Measurements from ENCODE around the gene GPR63. TPM values are rescaled to one million over a fixed set of nuclear protein-coding genes. Genes with fewer than 3 reads are reported as not detected.

The GPR63 gene
- total and polyA plus RNA-seq, 2 experiments from 2014 or later = 1.9 to 7.7 TPM

GRCh38 chr6:96784650-96785049 is 52.6 kb downstream of the GPR63 start:
- no peak for DNase-seq (ENCODE audit: low spot score)
- Histone ChIP-seq H3K9me2 (replicated peaks; ENCODE audit: insufficient read depth) (no peaks in the 10 kb centered on the region), H4K20me1 (ENCODE audit: insufficient read depth, poor library complexity, severe bottlenecking) (no peaks in the 10 kb centered on the region), H3K4me3 (no peak overlapping the region), H3K27me3 (no peaks in the 10 kb centered on the region), H3K9me3 (ENCODE audit: low read depth) (no peaks in the 10 kb centered on the region), H3K4me1 (ENCODE audit: insufficient read depth) (no peaks in the 10 kb centered on the region), H3K79me2 (no peaks in the 10 kb centered on the region), H3K27ac (no peak overlapping the region), H3K36me3 (replicated peaks; ENCODE audit: insufficient read depth, low read depth) (no peaks in the 10 kb centered on the region), H3K4me2 (no peak overlapping the region), H2AFZ (no peak overlapping the region)
- no peak for TF ChIP-seq EZH2 (IDR thresholded peaks at IDR 0.05; ENCODE audit: borderline replicate concordance)
- 61% methylated on average over 3 of the region's 3 CpGs for WGBS (ENCODE audit: low lambda C conversion rate, missing lambda C conversion rate)

DNA sequence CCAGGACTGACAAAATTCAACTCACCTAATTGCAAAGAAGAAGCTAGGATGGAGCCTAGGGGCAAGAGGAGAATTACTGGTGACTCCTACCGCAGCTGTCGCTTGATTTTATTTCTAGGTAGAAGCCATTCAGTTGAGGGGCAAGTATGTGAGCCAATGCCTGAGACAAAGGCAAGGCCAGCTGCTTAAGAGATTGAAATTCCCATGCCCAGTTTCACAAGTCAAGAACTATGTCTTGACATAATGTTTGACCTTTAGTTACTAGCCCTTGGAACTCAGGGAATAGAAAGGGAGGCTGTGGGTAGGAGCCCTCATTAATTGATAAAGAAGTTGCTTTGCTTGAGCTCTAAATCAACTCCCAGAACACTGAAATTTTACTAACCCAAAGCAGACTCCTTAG is 54.0 kb downstream of the GPR63 start:
- Histone ChIP-seq H3K9me2 (replicated peaks; ENCODE audit: insufficient read depth) (no peaks in the 10 kb centered on the region), H3K4me3 (no peak overlapping the region), H3K4me2 (no peak overlapping the region), H3K9me3 (ENCODE audit: low read depth) (no peaks in the 10 kb centered on the region), H3K27ac (no peak overlapping the region), H3K4me1 (ENCODE audit: insufficient read depth) (no peaks in the 10 kb centered on the region), H3K79me2 (no peaks in the 10 kb centered on the region), H3K36me3 (replicated peaks; ENCODE audit: insufficient read depth, low read depth) (no peaks in the 10 kb centered on the region), H4K20me1 (ENCODE audit: insufficient read depth, poor library complexity, severe bottlenecking) (no peaks in the 10 kb centered on the region), H3K27me3 (no peaks in the 10 kb centered on the region), H2AFZ (no peak overlapping the region)
- 94% methylated on average over 2 of the region's 2 CpGs for WGBS (ENCODE audit: low lambda C conversion rate, missing lambda C conversion rate)
- DNase-seq (ENCODE audit: low spot score) = no peak
- TF ChIP-seq EZH2phosphoT487 (IDR thresholded peaks at IDR 0.05; ENCODE audit: low read depth, severe bottlenecking, unreplicated experiment) (no peak), EZH2 (IDR thresholded peaks at IDR 0.05; ENCODE audit: borderline replicate concordance) (no peak)
- TF ChIP-seq, protein P1, sequence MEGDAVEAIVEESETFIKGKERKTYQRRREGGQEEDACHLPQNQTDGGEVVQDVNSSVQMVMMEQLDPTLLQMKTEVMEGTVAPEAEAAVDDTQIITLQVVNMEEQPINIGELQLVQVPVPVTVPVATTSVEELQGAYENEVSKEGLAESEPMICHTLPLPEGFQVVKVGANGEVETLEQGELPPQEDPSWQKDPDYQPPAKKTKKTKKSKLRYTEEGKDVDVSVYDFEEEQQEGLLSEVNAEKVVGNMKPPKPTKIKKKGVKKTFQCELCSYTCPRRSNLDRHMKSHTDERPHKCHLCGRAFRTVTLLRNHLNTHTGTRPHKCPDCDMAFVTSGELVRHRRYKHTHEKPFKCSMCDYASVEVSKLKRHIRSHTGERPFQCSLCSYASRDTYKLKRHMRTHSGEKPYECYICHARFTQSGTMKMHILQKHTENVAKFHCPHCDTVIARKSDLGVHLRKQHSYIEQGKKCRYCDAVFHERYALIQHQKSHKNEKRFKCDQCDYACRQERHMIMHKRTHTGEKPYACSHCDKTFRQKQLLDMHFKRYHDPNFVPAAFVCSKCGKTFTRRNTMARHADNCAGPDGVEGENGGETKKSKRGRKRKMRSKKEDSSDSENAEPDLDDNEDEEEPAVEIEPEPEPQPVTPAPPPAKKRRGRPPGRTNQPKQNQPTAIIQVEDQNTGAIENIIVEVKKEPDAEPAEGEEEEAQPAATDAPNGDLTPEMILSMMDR (IDR thresholded peaks at IDR 0.05; ENCODE audit: poor library complexity) = no peak

DNA sequence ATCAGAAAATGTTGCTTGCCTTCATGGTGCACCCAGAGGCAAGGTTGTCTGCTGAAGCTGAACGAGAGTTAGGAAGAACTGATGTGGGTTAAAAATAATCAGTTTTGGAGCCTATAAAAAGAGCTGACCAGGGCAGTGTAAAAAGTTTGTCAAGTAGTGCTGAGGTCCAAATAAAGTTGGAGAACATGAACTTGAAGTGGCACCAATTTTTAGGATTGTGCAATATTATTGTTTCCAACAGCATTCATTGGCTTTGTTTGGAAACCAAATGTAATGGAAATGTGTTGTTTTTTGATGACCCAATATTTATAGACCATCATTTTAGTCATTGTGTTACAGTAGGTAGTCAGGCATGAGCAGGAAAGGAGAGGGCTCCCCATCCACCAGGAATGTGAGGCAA is 55.7 kb downstream of the GPR63 start:
- Histone ChIP-seq H2AFZ (no peak overlapping the region), H3K9me3 (ENCODE audit: low read depth) (no peaks in the 10 kb centered on the region), H4K20me1 (ENCODE audit: insufficient read depth, poor library complexity, severe bottlenecking) (no peaks in the 10 kb centered on the region), H3K27me3 (no peaks in the 10 kb centered on the region), H3K4me1 (ENCODE audit: insufficient read depth) (peaks cover 3% of the 10 kb centered on the region), H3K4me2 (no peak overlapping the region), H3K27ac (no peak overlapping the region), H3K79me2 (no peaks in the 10 kb centered on the region), H3K4me3 (no peak overlapping the region), H3K36me3 (replicated peaks; ENCODE audit: insufficient read depth, low read depth) (no peaks in the 10 kb centered on the region), H3K9me2 (replicated peaks; ENCODE audit: insufficient read depth) (no peaks in the 10 kb centered on the region)
- TF ChIP-seq, protein P1 (IDR thresholded peaks at IDR 0.05; ENCODE audit: poor library complexity) = no peak
- TF ChIP-seq EZH2phosphoT487 (IDR thresholded peaks at IDR 0.05; ENCODE audit: low read depth, severe bottlenecking, unreplicated experiment) = no peak
- TF ChIP-seq EZH2 (IDR thresholded peaks at IDR 0.05; ENCODE audit: borderline replicate concordance) = no peak
- WGBS (ENCODE audit: low lambda C conversion rate, missing lambda C conversion rate) = 75% methylated on average over 1 of the region's 1 CpG
- no peak for DNase-seq (ENCODE audit: low spot score)

DNA sequence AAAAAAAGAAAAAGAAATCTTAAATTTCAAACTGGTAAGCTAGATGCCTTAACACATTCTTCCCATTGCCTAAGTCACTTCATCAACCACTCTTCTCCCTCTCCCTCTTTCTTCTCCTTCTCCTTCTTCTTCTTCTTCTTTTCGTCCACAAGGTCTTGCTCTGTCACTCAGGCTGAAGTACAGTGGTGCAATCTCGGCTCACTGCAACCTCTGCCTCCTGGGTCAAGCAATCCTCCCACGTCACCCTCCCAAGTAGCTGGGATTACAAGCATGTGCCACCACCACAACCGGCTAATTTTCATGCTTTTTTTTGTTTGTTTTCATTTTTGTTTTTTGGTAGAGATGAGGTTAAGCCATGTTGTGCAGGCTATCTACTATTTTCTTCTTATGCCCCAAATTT is 60.2 kb downstream of the GPR63 start:
- DNase-seq (ENCODE audit: low spot score) = no peak
- H2AFZ ChIP-seq = no peak overlapping the region
- TF ChIP-seq, protein P1 (IDR thresholded peaks at IDR 0.05; ENCODE audit: poor library complexity) = no peak
- TF ChIP-seq EZH2 (IDR thresholded peaks at IDR 0.05; ENCODE audit: borderline replicate concordance) (no peak), EZH2phosphoT487 (IDR thresholded peaks at IDR 0.05; ENCODE audit: low read depth, severe bottlenecking, unreplicated experiment) (no peak)
- no peaks in the 10 kb centered on the region for H3K9me2 ChIP-seq (replicated peaks; ENCODE audit: insufficient read depth)
- H3K36me3 ChIP-seq (replicated peaks; ENCODE audit: insufficient read depth, low read depth) = no peaks in the 10 kb centered on the region
- H3K27ac ChIP-seq = no peak overlapping the region
- H3K27me3 ChIP-seq = no peaks in the 10 kb centered on the region
- H3K4me3 ChIP-seq = no peak overlapping the region
- no peaks in the 10 kb centered on the region for H4K20me1 ChIP-seq (ENCODE audit: insufficient read depth, poor library complexity, severe bottlenecking)
- H3K9me3 ChIP-seq (ENCODE audit: low read depth) = no peaks in the 10 kb centered on the region
- H3K79me2 ChIP-seq = no peaks in the 10 kb centered on the region
- no peak overlapping the region for H3K4me2 ChIP-seq
- H3K4me1 ChIP-seq (ENCODE audit: insufficient read depth) = peaks cover 8% of the 10 kb centered on the region
- 81% methylated on average over 4 of the region's 4 CpGs for WGBS (ENCODE audit: low lambda C conversion rate, missing lambda C conversion rate)

Data from hepatocyte (in vitro differentiated cells).